ENCODE data around the gene ADAM23. TPM values are rescaled to one million over a fixed set of nuclear protein-coding genes. Genes with fewer than 3 reads are reported as not detected.

Gene ADAM23
- total RNA-seq, 1 experiment from 2014 or later = 7.0 TPM

- in situ Hi-C loops (cut with HindIII; ENCODE audit: low pct_unique_long_range_greater_than_20kb, low sequenced_read_pairs) = no loop called here
- no peak for DNase-seq (ENCODE audit: low read depth)
Observed at GRCh38 chr2:206435742-206436141, 7.6 kb upstream of the ADAM23 start.

GRCh38 chr2:206438196-206438724 lies 5.1 kb upstream of the ADAM23 start:
- in situ Hi-C loops (cut with HindIII; ENCODE audit: low pct_unique_long_range_greater_than_20kb, low sequenced_read_pairs) = no loop called here
- no peak for DNase-seq (ENCODE audit: low read depth)

- no peak for DNase-seq (ENCODE audit: low read depth)
- in situ Hi-C loops (cut with HindIII; ENCODE audit: low pct_unique_long_range_greater_than_20kb, low sequenced_read_pairs) = no loop called here
Observed at GRCh38 chr2:206442474-206442832, 879 bp upstream of the ADAM23 start.

GRCh38 chr2:206443735-206444527 lies 599 bp downstream of the ADAM23 start:
- DNase-seq (ENCODE audit: low read depth) = peak; percentile 33
- in situ Hi-C loops (cut with HindIII; ENCODE audit: low pct_unique_long_range_greater_than_20kb, low sequenced_read_pairs) = no loop called here

DNA sequence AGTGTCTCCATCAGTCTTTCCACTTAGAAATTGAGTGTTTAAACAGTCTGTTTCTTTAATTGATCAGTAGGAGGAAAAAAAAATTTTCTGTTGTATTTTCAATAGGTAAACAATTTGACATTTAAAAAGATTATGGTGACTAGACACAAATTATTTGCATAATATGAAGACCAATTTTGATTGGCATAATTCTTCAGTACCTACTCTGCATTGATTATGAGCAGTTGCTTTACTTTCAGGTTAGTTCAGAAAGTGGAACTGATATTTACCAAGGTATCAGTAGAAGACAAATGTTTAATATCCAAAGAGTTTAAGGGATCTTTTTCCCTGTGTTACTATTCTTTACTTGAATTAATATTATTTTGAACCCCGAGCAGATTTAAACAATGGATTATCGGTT lies 2.6 kb downstream of the ADAM23 start:
- DNase-seq (ENCODE audit: low read depth) = no peak
- in situ Hi-C loops (cut with HindIII; ENCODE audit: low pct_unique_long_range_greater_than_20kb, low sequenced_read_pairs) = no loop called here

GRCh38 chr2:206452242-206452641 lies 8.9 kb downstream of the ADAM23 start:
- in situ Hi-C loops (cut with HindIII; ENCODE audit: low pct_unique_long_range_greater_than_20kb, low sequenced_read_pairs) = no loop called here

DNA sequence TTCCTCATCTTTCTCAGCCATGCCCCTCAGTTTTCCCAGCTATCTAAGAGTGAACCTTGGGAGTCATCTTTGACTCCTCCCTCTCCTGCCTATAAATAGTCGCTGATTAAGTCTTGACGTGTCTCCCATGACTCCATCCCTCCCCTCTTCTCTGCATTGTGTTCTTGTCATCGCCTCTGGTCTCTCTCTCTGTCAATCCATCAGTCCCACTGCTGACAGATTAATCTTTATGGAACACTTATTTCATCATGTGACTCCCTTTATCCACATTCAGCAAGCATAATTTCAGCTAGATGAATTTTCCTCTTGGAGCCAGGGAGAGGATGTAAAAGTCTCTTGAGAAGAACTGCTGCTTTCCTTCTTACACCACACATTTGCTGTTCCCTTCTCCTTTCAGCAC lies 9.4 kb downstream of the ADAM23 start:
- in situ Hi-C loops (cut with HindIII; ENCODE audit: low pct_unique_long_range_greater_than_20kb, low sequenced_read_pairs) = no loop called here
- peak; percentile 6 for DNase-seq (ENCODE audit: low read depth)

More at GRCh38 chr2:206452242-206452641, 8.9 kb downstream of the ADAM23 start:
- no peak for DNase-seq (ENCODE audit: low read depth)

GRCh38 chr2:206456078-206456754 lies 12.9 kb downstream of the ADAM23 start:
- no peak for DNase-seq (ENCODE audit: low read depth)
- in situ Hi-C loops (cut with HindIII; ENCODE audit: low pct_unique_long_range_greater_than_20kb, low sequenced_read_pairs) = no loop called here

DNA sequence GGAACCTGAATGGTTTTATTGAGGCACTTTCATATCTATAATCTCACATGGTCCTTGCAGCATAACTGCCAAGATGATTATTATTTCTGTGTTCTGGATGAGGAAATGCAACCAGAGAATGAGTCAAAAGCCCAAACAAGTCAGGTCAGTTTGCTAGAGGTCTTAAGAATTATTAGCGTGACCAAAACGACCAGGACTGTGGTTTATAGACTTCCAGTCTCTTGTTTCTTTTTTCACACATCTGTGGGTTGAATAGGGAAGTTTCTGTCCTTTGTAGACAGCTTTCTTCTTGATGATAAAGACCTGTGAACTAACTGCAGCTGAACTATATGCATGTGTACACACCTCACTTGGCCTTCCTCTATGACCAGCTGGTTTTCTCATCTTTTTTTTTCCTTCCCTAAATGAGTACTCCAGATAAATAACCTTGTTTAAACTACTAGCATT lies 13.9 kb downstream of the ADAM23 start:
- no peak for DNase-seq (ENCODE audit: low read depth)
- in situ Hi-C loops (cut with HindIII; ENCODE audit: low pct_unique_long_range_greater_than_20kb, low sequenced_read_pairs) = no loop called here

DNA sequence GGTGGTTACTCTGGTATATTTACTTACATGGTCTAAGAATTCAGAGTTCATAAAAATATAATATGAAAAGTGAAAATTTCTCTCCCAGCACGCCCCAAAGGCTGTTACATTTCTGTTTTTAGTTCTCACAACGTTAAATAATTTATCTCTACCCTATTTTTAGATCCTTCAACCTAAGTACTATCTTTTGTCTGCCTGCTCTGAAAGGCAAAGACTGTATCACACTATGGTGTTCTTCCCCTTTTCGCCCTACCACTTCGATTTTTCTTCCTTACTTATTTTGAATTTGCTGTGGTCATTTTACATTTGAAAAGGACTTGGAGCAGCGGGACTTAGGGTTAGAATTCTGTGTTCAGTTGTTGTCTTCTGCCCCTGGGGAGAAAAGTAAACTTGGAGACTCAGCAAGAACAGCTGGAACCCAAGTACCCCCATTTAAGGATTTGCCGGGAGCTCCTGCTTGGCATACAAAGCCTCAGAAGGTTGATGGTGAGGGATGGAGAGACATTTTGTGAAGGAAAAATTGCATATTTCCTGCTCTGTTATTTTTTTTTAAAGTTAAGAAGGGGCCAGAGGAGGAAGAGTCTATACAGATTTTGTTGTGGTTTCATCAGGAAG lies 19.0 kb downstream of the ADAM23 start:
- in situ Hi-C loops (cut with HindIII; ENCODE audit: low pct_unique_long_range_greater_than_20kb, low sequenced_read_pairs) = no loop called here

DNA sequence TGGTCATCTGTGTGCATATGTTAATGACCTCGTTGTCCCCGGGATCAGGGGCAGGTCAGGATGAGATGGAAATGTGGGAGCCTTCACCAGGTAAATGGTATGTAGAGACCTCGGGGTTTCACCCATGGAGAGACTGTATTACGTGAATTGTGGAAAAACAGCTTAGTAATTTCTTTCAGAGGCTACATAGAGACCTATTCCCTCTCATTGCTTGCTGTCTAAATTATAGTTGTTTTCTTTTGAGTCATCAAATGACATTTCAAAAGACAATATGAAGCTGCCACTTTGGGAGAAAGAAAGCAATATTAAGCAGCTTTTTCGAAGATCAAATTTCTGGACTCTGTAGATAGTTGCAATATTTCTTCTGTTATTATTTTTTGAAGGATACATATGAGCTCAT lies 20.4 kb downstream of the ADAM23 start:
- in situ Hi-C loops (cut with HindIII; ENCODE audit: low pct_unique_long_range_greater_than_20kb, low sequenced_read_pairs) = no loop called here
- DNase-seq (ENCODE audit: low read depth) = no peak

More for the DNA sequence above, 19.0 kb downstream of the ADAM23 start:
- DNase-seq (ENCODE audit: low read depth) = no peak

- DNase-seq (ENCODE audit: low read depth) = no peak
- in situ Hi-C loops (cut with HindIII; ENCODE audit: low pct_unique_long_range_greater_than_20kb, low sequenced_read_pairs) = no loop called here
Observed at GRCh38 chr2:206464597-206464996, 21.3 kb downstream of the ADAM23 start.

GRCh38 chr2:206471524-206472062 lies 28.3 kb downstream of the ADAM23 start:
- in situ Hi-C loops (cut with HindIII; ENCODE audit: low pct_unique_long_range_greater_than_20kb, low sequenced_read_pairs) = no loop called here
- no peak for DNase-seq (ENCODE audit: low read depth)

DNA sequence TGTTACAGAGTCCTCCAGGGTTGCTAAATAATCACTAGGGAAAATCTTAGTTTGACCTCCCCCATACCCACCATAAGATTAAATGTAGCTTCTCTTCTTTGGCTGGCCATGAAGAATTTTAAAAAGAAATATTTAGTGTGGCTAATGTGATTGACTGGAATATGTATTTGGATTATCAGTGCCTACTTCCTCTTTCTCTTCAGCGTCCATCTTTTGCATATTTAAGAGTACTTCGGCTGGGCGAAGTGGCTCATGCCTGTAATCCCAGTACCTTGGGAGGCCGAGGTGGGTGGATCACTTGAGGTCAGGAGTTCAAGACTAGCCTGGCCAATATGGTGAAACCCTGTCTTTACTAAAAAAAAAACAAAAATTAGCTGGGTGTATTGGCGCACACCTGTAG lies 28.8 kb downstream of the ADAM23 start:
- in situ Hi-C loops (cut with HindIII; ENCODE audit: low pct_unique_long_range_greater_than_20kb, low sequenced_read_pairs) = no loop called here
- no peak for DNase-seq (ENCODE audit: low read depth)

DNA sequence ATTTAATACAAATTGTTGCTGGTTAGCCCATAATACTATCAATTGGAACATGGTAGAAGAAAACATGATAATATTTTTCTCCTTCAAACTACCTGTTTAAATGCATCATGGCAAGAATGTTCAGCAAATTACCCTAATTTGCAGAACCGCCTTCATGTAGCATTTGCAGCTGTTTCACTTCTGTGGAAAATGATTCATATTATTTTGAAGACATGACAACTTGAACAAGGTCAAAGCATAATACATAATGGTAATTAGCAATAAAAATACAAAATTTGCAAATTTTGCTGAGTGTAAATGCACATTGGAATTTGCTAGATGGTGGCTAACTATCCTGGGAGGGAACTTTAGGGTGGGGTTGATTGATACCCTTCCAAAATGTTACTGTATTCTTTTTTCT lies 30.8 kb downstream of the ADAM23 start:
- in situ Hi-C loops (cut with HindIII; ENCODE audit: low pct_unique_long_range_greater_than_20kb, low sequenced_read_pairs) = no loop called here
- no peak for DNase-seq (ENCODE audit: low read depth)

DNA sequence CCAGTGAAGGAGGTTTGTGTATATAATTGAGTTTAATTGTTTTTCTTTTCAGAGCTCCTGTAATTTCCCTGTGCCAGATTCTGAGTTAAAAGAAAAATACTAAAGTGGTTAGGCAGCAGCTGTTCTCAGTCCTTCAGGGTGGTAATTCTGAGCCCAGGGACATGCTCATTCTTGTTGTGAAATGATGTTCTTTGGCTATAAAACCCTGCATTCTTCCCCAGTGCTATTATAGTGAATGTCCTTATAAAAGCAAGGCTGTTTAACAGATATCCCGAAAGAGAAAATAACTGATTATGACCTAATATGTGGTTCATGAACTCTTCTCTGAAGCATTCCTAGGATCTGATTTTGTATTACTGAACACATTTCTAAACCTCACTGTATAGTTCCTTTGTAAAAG lies 34.0 kb downstream of the ADAM23 start:
- in situ Hi-C loops (cut with HindIII; ENCODE audit: low pct_unique_long_range_greater_than_20kb, low sequenced_read_pairs) = no loop called here
- no peak for DNase-seq (ENCODE audit: low read depth)

DNA sequence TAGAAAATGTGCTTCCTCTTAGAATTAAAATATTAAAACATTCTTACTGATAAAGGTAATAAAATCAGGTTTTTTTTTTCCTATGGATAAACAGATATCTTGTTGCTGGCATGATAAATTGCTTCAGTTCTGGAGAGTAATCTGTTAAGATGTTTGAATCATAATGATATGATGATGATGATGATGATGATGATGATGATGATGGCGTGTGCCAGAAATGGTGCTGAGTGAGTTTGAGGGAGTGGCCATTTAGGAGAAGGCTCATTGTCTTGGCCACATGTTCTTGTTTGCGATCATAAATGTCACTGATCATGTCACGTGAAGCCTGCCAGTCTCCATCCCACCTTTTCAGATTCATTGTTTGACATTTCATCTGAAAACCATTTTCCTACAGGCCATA lies 35.0 kb downstream of the ADAM23 start:
- in situ Hi-C loops (cut with HindIII; ENCODE audit: low pct_unique_long_range_greater_than_20kb, low sequenced_read_pairs) = no loop called here

DNA sequence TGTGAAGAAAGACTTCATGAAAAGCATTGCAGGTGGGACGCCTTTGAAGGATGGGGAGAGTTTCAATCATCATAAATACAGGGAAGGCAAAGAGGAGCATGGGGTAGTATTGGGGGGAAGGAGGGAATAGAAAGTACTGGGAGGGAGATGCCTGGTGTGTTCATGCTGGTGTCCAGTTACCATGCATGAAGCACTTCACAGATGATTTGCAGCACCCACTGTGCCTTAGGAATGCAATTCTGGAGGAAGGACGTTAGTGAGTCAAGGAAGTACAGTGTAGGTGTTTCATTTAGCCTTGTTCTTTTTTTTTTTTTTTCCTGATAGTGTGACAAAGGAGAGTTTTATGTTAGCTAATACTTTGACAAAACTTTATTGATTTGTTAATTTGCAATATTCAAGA lies 36.8 kb downstream of the ADAM23 start:
- DNase-seq (ENCODE audit: low read depth) = no peak
- in situ Hi-C loops (cut with HindIII; ENCODE audit: low pct_unique_long_range_greater_than_20kb, low sequenced_read_pairs) = no loop called here

More for the DNA sequence above, 35.0 kb downstream of the ADAM23 start:
- no peak for DNase-seq (ENCODE audit: low read depth)

- in situ Hi-C loops (cut with HindIII; ENCODE audit: low pct_unique_long_range_greater_than_20kb, low sequenced_read_pairs) = no loop called here
- no peak for DNase-seq (ENCODE audit: low read depth)
Observed at GRCh38 chr2:206480620-206481019, 37.3 kb downstream of the ADAM23 start.
